Renal cortex interstitium (tissue), 11 donors: ENCODE results near the gene RRBP1. TPM values are rescaled to one million over a fixed set of nuclear protein-coding genes. Genes with fewer than 3 reads are reported as not detected.

Experiments used
- DNase-seq, 11 donors: peaks; one replicate each; pipeline ENCODE4 v3.0.0-alpha.2; 2013; ENCODE audit warnings: low read depth in 9 of 11, low spot score in 4 of 11; ENCODE audit errors: extremely low read depth in 1 of 11
- polyA plus RNA-seq, 3 donors: library from polyadenylated mRNA; unstranded; fragments of 120-200 nt; gene quantifications; one replicate each; pipeline ENCODE4 v1.2.1, GENCODE V29; 2013; ENCODE audit not compliant: insufficient read length in 3 of 3

The RRBP1 gene
- polyA plus RNA-seq, 3 donors: 109 to 149 (median 118) TPM

DNA sequence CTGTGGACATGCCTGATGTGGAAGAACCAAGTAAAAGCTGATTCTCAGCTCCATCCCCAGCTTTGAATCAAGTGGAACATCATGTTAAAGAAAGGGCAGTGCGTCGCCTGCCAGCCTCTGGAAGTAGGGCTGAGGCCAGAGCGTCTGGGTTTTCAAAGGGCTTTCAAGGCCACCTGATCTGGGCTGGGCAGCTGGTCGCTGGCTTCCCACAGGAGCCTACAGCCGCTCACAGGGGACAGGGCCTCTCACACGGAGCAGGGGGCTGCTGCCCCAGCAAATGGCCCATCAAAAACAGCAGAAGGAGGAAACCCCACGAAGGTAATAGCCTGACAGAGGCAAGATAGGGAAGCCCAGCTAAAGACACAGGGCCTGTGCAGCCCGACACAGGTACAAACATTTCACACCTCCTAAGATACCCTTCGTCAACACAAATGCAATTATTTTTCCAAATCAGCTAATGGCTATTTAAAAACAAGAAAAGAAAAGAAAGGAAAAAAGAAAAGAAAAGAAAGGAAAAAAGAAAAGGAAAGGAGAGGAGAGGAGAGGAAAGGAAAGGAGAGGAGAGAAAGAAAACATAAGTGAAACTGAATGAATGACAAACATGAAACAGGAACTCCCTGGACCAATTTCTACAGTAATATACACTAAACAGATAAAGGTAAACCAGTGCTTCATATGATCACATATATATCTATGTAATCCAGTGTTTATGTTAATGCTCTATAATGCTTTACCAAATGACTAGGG lies 24.8 kb downstream of the RRBP1 start:
- DNase-seq: no peak

DNA sequence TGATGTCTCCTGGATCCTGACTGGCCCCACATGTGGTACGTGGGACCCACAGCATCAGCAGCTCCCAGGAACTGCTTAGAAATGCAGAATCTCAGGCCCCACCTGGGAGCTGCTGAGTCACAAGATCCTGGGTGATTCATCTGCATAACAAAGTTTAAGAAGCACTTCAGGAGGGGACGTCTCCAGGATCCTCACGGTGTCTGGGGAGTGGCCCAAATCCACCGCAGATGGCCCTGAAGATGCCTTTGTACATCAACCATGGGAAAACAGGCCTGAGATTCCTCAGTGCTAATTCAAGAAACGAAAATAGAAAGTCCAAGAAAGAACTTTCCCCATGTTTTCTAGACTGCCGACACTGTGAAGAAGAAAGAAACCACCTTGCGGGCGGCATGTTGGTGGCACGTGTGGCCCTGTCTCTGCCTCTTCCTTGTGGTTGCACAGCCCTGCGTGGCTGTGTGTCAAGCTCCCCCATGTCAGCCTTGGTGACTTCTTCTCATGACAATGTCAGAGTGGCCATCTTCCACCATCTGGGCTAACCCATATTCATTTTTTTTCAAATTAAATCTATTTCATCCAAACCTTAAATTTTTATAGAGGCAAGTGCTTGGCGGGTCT lies 26.1 kb downstream of the RRBP1 start:
- no peak for DNase-seq

DNA sequence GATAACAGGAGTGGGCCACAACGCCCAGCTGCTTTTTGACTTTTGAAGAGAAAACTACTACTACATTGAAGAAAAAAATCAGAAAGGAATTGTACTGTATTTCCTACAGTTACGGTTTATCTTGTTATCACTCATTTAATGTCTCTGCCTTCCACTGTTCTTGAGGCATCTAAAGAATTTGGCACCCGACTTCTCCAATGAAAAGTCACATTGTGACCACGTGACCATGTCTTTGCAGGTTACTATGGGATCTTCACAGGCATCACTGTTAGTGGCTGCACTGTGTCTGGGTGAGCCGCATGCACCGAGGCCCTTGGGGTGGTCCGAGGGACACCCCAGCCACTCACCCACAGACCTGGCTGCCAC lies 26.8 kb downstream of the RRBP1 start:
- no peak for DNase-seq

DNA sequence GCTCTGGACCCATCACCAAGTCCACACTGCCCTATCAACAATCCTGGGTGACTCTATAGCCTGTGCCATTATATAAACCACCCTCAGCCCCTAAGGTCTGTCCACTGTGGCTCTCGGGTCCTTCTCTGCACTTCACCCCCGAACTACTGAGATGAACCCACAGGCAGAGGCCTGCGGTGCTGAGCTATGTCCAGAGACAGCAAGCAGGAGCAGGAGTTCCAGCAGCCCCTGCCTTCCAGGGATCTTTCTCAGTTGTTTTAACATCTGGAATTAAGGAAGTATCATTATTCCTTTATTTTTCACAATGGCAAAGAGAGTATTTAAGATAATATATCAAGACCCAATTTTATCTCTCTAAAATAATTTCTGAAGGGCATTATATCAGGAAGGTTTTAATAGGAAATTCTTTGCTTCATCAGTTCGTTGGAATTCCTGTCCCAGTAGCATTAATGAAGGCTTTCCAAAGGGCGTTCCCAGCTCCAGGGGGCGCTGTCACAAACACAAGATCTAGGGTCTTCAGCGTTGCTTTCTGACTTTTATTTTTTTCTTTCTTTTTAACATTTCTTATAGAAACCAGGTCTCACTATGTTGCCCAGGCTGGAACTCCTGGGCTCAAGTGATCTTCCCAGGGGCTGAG lies 27.3 kb downstream of the RRBP1 start:
- peak in 2 of 11 donors; percentile 50 to 60 for DNase-seq

DNA sequence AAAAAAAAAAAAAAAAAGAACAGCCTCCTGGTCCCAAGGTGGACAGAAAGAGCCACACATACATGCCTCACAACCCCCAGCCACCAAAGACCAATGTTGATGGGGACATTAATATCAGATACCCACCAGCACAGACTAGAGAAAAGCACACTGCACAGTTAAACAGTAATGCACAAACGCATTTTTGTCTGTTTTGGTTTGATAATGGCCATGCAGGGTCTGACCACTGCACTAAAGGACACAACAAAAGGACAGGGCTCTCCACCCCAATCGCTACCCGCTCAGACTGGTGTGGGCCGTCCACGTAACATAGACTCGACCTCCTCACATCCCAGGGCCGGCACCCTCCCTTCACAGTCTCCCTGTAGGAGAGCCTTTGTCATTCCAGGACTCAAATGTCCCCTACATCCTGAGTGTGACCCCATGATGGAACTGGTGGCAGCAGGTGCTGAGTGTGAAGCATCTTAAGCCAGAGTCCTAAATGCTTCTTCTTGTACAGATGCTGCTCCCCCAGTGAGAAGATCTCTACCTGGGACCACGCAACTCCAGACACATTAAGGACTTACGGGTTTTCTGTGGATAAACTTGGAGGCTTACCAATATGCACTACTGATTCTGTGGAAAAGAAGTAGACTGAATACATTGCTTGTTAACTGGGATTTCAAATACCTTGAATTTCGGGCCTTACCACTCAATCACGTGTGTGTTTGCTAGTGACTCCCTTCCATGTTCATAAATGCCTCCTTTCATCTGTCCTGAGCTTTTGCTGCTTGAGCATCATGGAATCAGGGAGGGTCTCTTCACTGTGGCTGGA lies 28.0 kb downstream of the RRBP1 start:
- DNase-seq: no peak

DNA sequence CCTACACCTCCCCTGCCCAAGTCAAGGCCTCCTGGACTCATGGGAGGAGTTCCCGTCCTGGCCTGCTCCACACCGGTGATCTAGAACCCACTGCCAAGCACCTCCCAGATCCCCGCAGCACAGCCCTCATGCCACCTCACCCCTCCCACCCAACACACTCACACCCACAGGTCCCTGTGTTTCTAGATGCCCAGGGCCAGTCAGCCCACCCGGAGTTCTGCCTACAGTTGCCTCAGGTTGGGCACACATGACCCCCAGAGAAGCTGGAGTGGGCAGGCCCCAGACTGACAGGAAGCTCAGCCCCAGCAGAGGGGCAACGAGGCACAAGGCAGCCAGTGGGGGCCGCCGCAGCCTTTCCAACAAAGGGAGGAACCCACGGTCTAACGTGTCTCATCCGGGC lies 29.6 kb downstream of the RRBP1 start:
- no peak for DNase-seq

DNA sequence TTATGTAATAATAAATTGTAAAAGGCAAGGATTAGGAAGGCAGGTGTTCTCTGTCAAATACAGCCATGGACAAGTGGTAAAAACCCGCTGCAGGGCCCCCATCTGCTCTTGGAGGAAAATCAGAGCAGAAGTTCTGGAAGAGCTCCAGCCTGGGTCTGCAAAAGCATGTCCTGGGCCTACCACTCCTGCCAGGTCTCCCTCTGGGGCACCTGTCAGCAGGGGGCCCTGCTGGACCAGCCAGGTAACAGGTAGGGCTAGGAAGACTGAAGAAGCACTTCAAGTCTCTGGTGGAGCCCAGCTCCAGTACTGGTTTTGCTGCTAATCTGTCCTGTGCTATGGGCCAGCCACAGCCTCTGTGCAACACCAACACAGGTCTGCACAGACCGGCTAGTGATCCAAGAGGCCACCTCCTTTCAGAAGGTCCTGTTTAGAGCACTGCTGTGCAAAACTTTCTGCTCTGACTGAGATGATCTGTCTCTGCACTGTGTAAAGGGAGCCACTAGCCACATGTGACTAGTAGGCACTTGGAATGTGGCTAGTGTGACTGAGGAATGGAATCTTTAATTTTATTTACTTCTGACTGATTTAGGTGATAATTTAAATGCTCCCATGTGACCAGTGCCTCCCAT lies 30.2 kb downstream of the RRBP1 start:
- no peak for DNase-seq

DNA sequence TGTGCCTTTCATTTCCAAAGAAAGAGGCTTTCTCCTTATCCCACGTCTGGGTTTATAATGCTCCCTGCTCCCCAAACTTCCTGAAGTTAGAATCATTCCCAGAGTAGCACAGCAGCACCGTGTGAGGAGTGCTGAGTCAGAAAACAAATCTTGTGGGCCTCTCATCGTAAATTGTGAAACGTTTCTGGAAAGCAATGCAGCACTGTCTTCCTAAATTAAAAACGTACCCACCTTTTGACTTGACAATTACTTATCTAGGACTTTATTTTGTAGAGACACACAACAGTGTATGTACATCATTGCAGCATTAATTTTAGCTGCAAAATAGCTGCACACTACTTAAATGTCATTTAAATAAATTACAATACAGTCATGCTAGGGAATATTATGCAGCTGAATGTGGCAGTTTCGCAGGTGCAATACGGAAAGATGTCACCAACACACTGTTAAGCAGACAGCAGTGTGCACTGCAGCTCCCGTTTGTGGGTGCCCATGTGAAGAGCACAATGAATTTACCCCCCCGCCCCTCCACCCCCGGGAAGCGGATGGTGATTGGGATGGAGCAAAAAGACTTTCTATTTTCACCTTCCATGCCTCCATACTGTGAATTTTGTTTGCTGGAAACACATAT lies 30.8 kb downstream of the RRBP1 start:
- no peak for DNase-seq

DNA sequence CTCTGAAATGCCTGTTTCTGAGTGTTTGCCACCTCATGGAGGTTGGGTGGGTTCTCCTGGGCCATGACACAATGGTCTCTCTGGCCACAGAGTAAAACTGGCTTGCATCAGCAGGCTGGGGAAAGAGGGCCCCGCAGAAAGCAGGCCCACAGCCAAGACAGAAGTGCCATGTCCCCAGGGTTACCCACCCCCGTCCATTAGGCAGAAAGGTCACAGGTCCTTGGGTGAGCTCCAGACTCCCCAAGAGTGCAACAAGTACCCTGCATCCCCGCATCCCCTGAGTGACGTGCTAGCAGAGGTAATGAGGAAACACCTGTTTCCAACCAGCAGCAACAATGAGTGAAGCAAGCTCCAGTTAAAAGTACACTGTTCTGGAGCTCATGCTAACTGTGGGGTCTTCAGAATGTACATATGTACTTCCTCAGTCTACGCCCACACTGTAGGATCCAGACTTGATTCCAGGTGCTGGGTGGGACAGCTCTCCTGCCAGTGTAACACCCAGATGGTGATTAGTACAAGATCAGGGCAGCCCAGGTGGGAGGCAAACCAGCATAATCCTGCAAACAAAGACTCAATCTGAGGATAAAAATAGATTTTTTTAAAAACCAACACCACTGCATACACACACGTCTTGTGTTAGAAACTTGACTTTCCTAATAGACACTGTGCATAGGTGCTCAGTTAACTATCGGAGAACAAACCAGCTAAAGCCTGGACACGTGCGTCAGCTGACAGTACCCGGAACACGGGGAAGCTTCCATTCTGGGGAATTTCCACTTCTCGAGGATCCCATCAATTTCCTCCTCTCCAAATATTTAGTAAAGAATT lies 31.5 kb downstream of the RRBP1 start:
- DNase-seq: no peak

DNA sequence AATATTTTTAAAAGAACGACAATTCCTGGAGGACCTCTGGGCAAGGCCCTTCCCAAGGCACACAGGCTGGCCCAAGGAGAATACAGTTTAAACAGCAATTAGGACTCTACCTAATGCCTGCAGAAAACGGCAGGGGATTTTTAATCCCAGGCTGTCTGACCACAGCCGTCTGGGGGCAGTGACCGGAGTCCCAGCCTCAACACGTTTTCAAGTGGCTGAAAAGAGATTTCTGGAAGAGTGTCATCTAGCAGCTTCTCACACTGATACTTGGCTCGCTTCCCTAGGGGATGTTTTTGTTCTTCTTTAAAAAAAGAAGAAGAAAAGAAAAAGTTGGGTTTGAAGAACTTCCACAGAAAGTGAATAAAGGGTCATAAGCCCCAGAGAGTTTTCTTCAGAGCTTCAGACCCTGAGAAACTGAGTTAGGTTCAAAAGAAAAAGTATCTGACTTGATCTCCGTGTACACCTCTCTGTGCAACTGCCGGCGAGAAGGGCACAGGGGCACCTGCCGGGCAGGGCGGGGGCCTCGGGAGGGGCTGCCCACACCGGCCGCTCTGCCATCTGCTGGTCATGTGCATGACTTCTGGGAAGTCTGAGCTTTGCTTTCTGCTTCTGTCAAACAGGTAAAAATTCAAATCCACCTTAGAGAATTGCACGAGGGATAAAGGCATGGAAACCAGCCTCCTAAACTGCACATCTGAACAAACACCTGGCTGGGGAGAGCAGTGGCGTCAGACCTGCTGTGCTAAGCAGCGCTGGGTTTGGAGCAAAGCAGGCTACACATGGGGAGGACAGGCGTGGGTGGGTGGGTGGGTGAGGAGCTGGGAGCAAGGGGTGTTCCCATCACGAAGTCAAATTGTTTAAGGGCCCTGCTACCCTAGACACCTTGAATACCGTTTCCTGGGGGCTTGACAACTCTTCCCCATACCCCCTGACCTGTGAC lies 33.0 kb downstream of the RRBP1 start:
- DNase-seq: no peak

DNA sequence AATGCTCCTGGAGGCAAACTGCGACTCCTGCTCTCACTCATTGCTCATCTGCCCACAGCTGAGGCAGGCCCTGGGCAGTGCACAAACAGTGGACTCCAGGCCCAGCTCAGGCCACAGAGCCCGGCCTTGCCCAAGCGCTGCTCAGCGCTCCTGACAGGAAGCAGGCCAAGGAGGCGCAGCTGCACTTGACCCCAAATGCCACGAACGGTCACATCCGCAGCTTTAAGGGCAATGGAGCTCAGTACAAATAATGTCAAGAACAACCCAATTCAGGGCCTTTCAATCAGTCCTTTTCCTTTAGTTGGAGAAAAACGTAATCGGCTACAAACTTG lies 33.8 kb downstream of the RRBP1 start:
- DNase-seq: no peak

DNA sequence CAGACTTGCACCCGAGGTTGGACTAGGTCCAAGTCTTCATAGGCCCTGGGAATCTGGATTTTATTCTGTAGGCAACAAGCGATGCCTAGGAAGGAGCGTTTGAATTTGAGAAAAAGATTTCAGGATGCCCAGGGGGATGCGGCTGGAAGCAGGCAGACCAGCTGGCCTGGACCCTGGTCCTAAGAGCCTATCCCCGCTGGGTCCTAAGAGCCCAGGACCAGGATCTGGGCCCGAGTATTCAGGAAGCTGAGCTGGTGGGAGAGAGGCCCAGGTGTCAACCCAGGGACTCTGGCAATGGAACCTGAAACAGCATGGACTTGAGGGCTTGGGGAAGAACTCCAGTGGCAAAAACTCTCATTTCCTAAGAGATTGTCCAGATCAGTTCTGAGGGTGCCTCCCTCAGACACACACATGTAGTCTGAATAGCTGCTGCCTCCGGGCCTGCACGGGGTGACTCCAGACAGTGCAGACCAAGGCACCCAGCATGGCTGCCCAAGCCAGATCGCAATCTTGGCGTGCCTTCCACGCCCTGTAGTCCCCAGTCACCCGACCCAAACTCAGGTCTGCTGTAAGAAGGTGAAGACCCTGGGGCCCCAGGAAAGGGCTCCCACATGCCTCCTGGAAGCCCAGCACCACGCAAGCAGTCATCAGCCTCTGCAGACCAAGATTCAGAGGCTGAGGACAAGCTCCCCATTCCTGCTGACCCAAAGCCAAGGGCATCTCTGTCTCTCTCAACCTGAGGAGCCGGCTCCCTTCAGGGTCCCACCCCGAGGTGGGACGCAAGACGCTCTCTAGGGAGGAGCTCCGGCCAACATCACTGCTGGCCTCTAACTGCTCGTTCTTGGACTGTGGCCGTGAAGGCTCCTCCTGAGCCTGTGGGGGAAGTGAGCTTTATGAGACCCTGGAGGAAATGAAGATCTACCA lies 34.4 kb downstream of the RRBP1 start:
- no peak for DNase-seq

DNA sequence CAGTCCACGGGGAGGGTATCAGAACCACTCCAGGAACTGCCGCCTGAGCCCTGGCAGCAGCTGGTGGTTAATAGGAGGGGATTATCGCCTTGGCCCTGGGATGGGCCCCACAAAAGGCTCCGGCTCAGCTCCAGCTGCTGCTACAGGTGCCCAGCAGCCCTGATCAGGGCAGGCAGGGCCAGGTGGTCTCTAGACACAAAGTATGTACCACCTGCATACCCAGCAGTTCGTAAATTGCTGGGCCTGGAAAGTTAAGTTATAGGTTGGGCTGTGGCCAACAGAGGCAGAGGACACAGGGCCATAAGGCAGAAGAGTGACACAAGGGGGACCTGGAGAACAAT lies 35.1 kb downstream of the RRBP1 start:
- no peak for DNase-seq

DNA sequence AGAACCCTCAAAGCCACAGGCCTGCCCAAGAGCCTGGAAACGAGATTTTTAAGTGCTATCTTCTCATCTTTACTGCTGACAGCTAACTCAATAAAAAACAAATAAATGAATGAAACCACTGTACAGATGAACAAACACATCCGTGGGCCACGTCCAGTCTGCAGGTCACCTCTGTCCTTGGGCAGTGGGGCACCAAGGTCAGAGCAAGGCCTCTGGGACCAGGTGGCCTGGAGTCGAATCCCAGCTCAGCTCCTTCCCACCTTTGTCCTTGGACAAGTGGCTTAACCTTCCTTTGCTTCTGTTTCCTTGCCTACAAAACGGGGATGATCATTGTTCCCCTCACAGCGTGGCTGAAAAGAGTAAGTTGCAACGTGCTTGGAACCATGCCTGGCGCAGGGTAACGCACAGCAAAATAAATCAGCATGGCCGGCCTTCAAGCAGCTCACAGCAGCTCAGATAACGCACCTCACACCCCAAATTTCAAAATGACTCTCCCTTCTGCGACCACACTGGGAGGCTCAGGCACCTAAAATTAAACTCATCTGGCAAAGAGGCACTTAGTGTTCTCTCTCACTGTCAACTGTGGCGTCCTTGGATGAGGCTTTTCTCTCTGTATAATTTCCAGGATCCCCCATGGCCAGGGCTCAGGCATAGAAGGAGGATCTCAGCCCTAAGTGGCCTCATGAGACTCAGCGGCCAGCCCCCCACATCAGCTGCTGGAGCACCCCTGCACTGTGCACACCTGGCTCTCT lies 35.7 kb downstream of the RRBP1 start:
- DNase-seq: no peak

DNA sequence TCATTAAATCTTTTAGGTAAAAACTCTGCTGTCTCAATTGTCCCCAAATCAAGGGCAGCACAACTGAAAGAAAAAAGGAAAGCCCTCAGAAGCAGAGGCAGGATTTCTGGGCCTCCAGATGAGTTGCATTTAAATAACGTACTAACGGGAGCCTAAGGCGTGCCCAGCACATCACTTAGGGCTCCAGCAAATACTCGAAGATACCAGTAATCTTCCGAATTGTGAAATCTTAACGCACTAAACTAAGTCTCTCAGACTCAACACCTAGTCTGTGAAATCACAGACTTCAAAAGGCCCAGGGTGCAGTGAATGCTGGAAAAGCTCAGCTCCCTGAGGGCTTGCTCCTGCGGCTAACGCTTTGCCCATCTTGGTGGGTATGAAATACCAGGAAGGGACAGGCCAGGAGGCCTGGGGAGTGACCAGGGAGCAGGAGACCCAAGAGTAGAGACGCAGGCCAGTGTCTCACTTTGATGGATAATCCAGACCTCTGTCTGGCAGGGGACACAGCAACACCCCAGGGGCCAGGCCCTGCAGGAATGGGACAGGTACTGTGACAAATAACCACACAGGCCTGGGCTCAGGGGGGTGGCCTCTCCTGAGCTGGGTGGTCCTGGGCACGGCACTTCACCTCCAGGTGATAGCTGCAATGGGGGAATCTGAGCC lies 36.4 kb downstream of the RRBP1 start:
- no peak for DNase-seq
